Activated CD8-positive, alpha-beta T cell treated with anti-CD3 and anti-CD28 coated beads for 36 hours (primary cell): Measurements from ENCODE around the gene RNF20. TPM values are rescaled to one million over a fixed set of nuclear protein-coding genes. Genes with fewer than 3 reads are reported as not detected.

ENCODE experiments used
- ATAC-seq: fragments of 200-7000 bp; cut with Tn5 transposase; one replicate; pipeline ENCODE4 v1.10.0; 2021; ENCODE audit warnings: mild to moderate bottlenecking, moderate library complexity
- CTCF ChIA-PET: fragments of 350-600 bp; sonication (Branson Sonifier 250); formaldehyde crosslinking; loops from one replicate; lab custom pipeline; 2021; ENCODE audit warnings: antibody characterized with exemption; lab: Charles Lee
- POLR2A ChIA-PET: fragments of 350-600 bp; sonication (Branson Sonifier 250); formaldehyde crosslinking; loops from one replicate; lab custom pipeline; 2021; ENCODE audit warnings: antibody characterized with exemption; lab: Charles Lee
- DNase-seq: peaks from one replicate; pipeline ENCODE4 v3.0.0-alpha.2; 2020
- H3K27ac Mint-ChIP-seq: one replicate; pipeline ENCODE4 v1.8.0; 2021; ENCODE audit warnings: mild to moderate bottlenecking, mixed read lengths
- H3K27me3 Mint-ChIP-seq: one replicate; pipeline ENCODE4 v1.8.0; 2021; ENCODE audit warnings: mixed read lengths
- H3K36me3 Mint-ChIP-seq: one replicate; pipeline ENCODE4 v1.8.0; 2021; ENCODE audit warnings: low read depth, mixed read lengths
- H3K4me1 Mint-ChIP-seq: one replicate; pipeline ENCODE4 v1.8.0; 2021; ENCODE audit warnings: low read depth, mixed read lengths
- H3K4me3 Mint-ChIP-seq: one replicate; pipeline ENCODE4 v1.8.0; 2021; ENCODE audit warnings: mild to moderate bottlenecking, moderate library complexity, mixed read lengths
- H3K9me3 Mint-ChIP-seq: one replicate; pipeline ENCODE4 v1.8.0; 2021; ENCODE audit warnings: mixed read lengths
- CTCF ChIP-seq: fragments of 200-600 bp; IDR thresholded peaks from one replicate; pipeline ENCODE4 v1.8.0; 2022; ENCODE audit warnings: antibody characterized with exemption, mild to moderate bottlenecking
- intact Hi-C: fragments of 100-400 bp; cut with micrococcal nuclease; formaldehyde crosslinking; loops from one replicate; pipeline ENCODE4 v1.10.0; 2022
- total RNA-seq, 2 experiments: library from RNA; stranded (reverse); gene quantifications; one replicate each; pipeline ENCODE4 v1.2.3, GENCODE V29; 2021

Gene RNF20
- total RNA-seq, 2 experiments from 2014 or later, result 30.6 to 39.1 TPM

GRCh38 chr9:101528015-101528414 lies 5.6 kb upstream of the RNF20 start:
- no peak overlapping the region for H3K4me3 Mint-ChIP-seq
- TF ChIP-seq CTCF, result no peak
- H3K27me3 Mint-ChIP-seq, result peaks cover 14% of the 10 kb centered on the region
- no peaks in the 10 kb centered on the region for H3K9me3 Mint-ChIP-seq
- no peak for DNase-seq
- H3K4me1 Mint-ChIP-seq, result no peaks in the 10 kb centered on the region
- no peak for ATAC-seq
- intact Hi-C loops, result no loop called here
- no peak overlapping the region for H3K27ac Mint-ChIP-seq
- ChIA-PET CTCF (interaction anchor here (1.2 to 2.5 kb wide), 3 partner anchors 69 to 79 kb away, joined by 3 to 17 read pairs (median 7); no protein-coding TSS in a partner anchor), POLR2A (no interaction called here)
- no peaks in the 10 kb centered on the region for H3K36me3 Mint-ChIP-seq

- ChIA-PET POLR2A (interaction anchor here (0.9 kb wide), 1 partner anchor 74 kb away, joined by 3 read pairs; no protein-coding TSS in a partner anchor), CTCF (interaction anchor here (0.5 to 2.5 kb wide), 21 partner anchors 7 to 132 kb away, joined by 3 to 49 read pairs (median 5); partner anchors contain the start of genes MRPL50 and ZNF189)
- peaks cover 2% of the 10 kb centered on the region for H3K36me3 Mint-ChIP-seq
- H3K4me1 Mint-ChIP-seq, result peaks cover 1% of the 10 kb centered on the region
- H3K9me3 Mint-ChIP-seq, result no peaks in the 10 kb centered on the region
- peak; percentile 80 for DNase-seq
- no peak overlapping the region for H3K4me3 Mint-ChIP-seq
- H3K27ac Mint-ChIP-seq, result no peak overlapping the region
- H3K27me3 Mint-ChIP-seq, result peaks cover 6% of the 10 kb centered on the region
- intact Hi-C loops, result loop anchor here (1.0 to 5.0 kb wide), 2 partner anchors 71 to 133 kb away; partner anchors contain the start of genes MRPL50 and ZNF189
- ATAC-seq, result peak; percentile 43
- TF ChIP-seq CTCF, result peak; percentile 85
Observed at GRCh38 chr9:101530076-101530711, 3.5 kb upstream of the RNF20 start.

- no peaks in the 10 kb centered on the region for H3K27me3 Mint-ChIP-seq
- H3K4me1 Mint-ChIP-seq, result peaks cover 11% of the 10 kb centered on the region
- no peaks in the 10 kb centered on the region for H3K9me3 Mint-ChIP-seq
- ATAC-seq (no peak), DNase-seq (no peak)
- no peak overlapping the region for H3K4me3 Mint-ChIP-seq
- POLR2A ChIA-PET, result interaction anchor here (0.6 kb wide), 1 partner anchor 33 kb away, joined by 3 read pairs; no protein-coding TSS in a partner anchor
- CTCF ChIA-PET, result interaction anchor here (1.0 to 1.2 kb wide), 2 partner anchors 35 to 87 kb away, joined by 3 read pairs; no protein-coding TSS in a partner anchor
- H3K27ac Mint-ChIP-seq, result no peak overlapping the region
- peaks cover 17% of the 10 kb centered on the region for H3K36me3 Mint-ChIP-seq
- intact Hi-C loops, result no loop called here
- no peak for TF ChIP-seq CTCF
Observed at GRCh38 chr9:101536351-101536750, 2.7 kb downstream of the RNF20 start.

GRCh38 chr9:101536938-101537337 lies 3.3 kb downstream of the RNF20 start:
- peaks cover 17% of the 10 kb centered on the region for H3K36me3 Mint-ChIP-seq
- POLR2A ChIA-PET, result interaction anchor here (0.6 to 0.9 kb wide), 2 partner anchors 33 to 138 kb away, joined by 3 read pairs; no protein-coding TSS in a partner anchor
- H3K4me1 Mint-ChIP-seq, result peaks cover 11% of the 10 kb centered on the region
- no peaks in the 10 kb centered on the region for H3K9me3 Mint-ChIP-seq
- TF ChIP-seq CTCF, result no peak
- intact Hi-C loops, result no loop called here
- ATAC-seq (no peak), DNase-seq (peak; percentile 47)
- no peaks in the 10 kb centered on the region for H3K27me3 Mint-ChIP-seq
- H3K4me3 Mint-ChIP-seq, result no peak overlapping the region
- CTCF ChIA-PET, result interaction anchor here (1.0 to 1.8 kb wide), 4 partner anchors 7 to 79 kb away, joined by 3 to 5 read pairs (median 4); no protein-coding TSS in a partner anchor
- no peak overlapping the region for H3K27ac Mint-ChIP-seq

- Mint-ChIP-seq H3K9me3 (no peaks in the 10 kb centered on the region), H3K4me3 (no peak overlapping the region), H3K27me3 (no peaks in the 10 kb centered on the region), H3K4me1 (peaks cover 11% of the 10 kb centered on the region), H3K36me3 (peaks cover 24% of the 10 kb centered on the region), H3K27ac (no peak overlapping the region)
- no peak for DNase-seq
- POLR2A ChIA-PET, result no interaction called here
- CTCF ChIA-PET, result interaction anchor here (0.8 to 0.9 kb wide), 2 partner anchors 10 to 47 kb away, joined by 3 read pairs; no protein-coding TSS in a partner anchor
- ATAC-seq, result no peak
- intact Hi-C loops, result no loop called here
- TF ChIP-seq CTCF, result no peak
Observed at GRCh38 chr9:101540069-101540468, 6.4 kb downstream of the RNF20 start.
